Measurements from ENCODE around the gene FAF1. TPM values are rescaled to one million over a fixed set of nuclear protein-coding genes. Genes with fewer than 3 reads are reported as not detected.

Gene FAF1
- total and polyA plus RNA-seq, 4 donors: 8.6 to 45.0 (median 18.2) TPM

- no peaks in the 10 kb centered on the region for H3K36me3 ChIP-seq (ENCODE audit: control insufficient read depth in 4 of 4, insufficient read depth in 3 of 4, low read depth in 1 of 4, low read length in 3 of 4)
- H3K9ac ChIP-seq (ENCODE audit: low read depth in 1 of 2, low read length in 2 of 2): no peak overlapping the region
- no peaks in the 10 kb centered on the region for H3K9me3 ChIP-seq (ENCODE audit: control insufficient read depth in 4 of 4, low read length in 3 of 4)
- H3K4me3 ChIP-seq (ENCODE audit: low read depth in 1 of 3, low read length in 3 of 3): peak overlapping the region in 1 of 3 donors; percentile 41
- H3K4me1 ChIP-seq (ENCODE audit: control insufficient read depth in 4 of 4, insufficient read depth in 4 of 4, low read length in 3 of 4): peaks cover 26 to 48% (median 29%) of the 10 kb centered on the region in 4 donors
- H3K27me3 ChIP-seq (ENCODE audit: control insufficient read depth in 4 of 4, insufficient read depth in 4 of 4, low read length in 3 of 4): peaks cover 11 to 25% (median 15%) of the 10 kb centered on the region in 4 donors
- WGBS: 4% methylated on average over 60 of the region's 60 CpGs
- no peak overlapping the region for H3K27ac ChIP-seq (ENCODE audit: low read depth in 1 of 2, low read length in 2 of 2)
- no peak for TF ChIP-seq FOXA1 (IDR thresholded peaks at IDR 0.05)
- no peak for TF ChIP-seq HNF4A (conservative IDR thresholded peaks at IDR 0.05)
- no peak for TF ChIP-seq ZBTB33 (IDR thresholded peaks at IDR 0.05)
- no peak for TF ChIP-seq EGR1 (IDR thresholded peaks at IDR 0.05; ENCODE audit: low read depth in 2 of 2)
- TF ChIP-seq TAF1 (conservative IDR thresholded peaks at IDR 0.05): no peak
- TF ChIP-seq GABPA (IDR thresholded peaks at IDR 0.05 in 1 of 2, conservative IDR thresholded peaks at IDR 0.05 in 1 of 2): no peak
- TF ChIP-seq RAD21 (IDR thresholded peaks at IDR 0.05): no peak
- no peak for TF ChIP-seq MAX (IDR thresholded peaks at IDR 0.05)
- no peak for TF ChIP-seq ATF3 (IDR thresholded peaks at IDR 0.05)
- no peak for TF ChIP-seq HNF4G (IDR thresholded peaks at IDR 0.05)
- no peak for TF ChIP-seq REST (IDR thresholded peaks at IDR 0.05)
- TF ChIP-seq FOXA2 (IDR thresholded peaks at IDR 0.05): no peak
- no peak for TF ChIP-seq RXRA (IDR thresholded peaks at IDR 0.05)
- TF ChIP-seq SP1 (IDR thresholded peaks at IDR 0.05): no peak
- no peak for TF ChIP-seq YY1 (IDR thresholded peaks at IDR 0.05)
- TF ChIP-seq NR2F2 (IDR thresholded peaks at IDR 0.05): no peak
- no peak for TF ChIP-seq CTCF (IDR thresholded peaks at IDR 0.05; ENCODE audit: low read depth, low read length, missing input control)
- no peak for TF ChIP-seq JUND (IDR thresholded peaks at IDR 0.05)
- DNase-seq (ENCODE audit: low spot score): no peak
Observed at GRCh38 chr1:50419192-50419906, 540.7 kb downstream of the FAF1 start.

All from liver (tissue), 9 donors.